Astrocyte (in vitro differentiated cells and primary cell): ENCODE results near the gene PPP1R26. TPM values are rescaled to one million over a fixed set of nuclear protein-coding genes. Genes with fewer than 3 reads are reported as not detected.

Experiments used
- DNase-seq: peaks from one replicate; pipeline ENCODE4 v3.0.0-alpha.2; 2010; ENCODE audit warnings: low read depth
- FAIRE-seq: peaks from 2 replicates; lab custom pipeline; 2011; peaks lifted over from hg19 to GRCh38; lab: Jason Lieb, UNC
- H2AFZ ChIP-seq: 2 replicates; pipeline ENCODE4 v1.6.0; 2012; ENCODE audit warnings: low read depth, low read length, inconsistent platforms
- H3K27ac ChIP-seq: 2 replicates; pipeline ENCODE4 v1.5.1; 2011; ENCODE audit warnings: low read depth, low read length, inconsistent platforms
- H3K27me3 ChIP-seq: 2 replicates; pipeline ENCODE4 v1.6.0; 2011; ENCODE audit warnings: low read length, inconsistent platforms; ENCODE audit not compliant: insufficient read depth
- H3K36me3 ChIP-seq: 2 replicates; pipeline ENCODE4 v1.5.1; 2011; ENCODE audit warnings: low read length, inconsistent platforms; ENCODE audit not compliant: insufficient read depth
- H3K4me1 ChIP-seq: 2 replicates; pipeline ENCODE4 v1.5.1; 2011; ENCODE audit warnings: low read length, inconsistent platforms; ENCODE audit not compliant: insufficient read depth
- H3K4me2 ChIP-seq: 2 replicates; pipeline ENCODE4 v1.6.0; 2012; ENCODE audit warnings: low read length, inconsistent platforms
- H3K4me3 ChIP-seq: 2 replicates; pipeline ENCODE4 v1.5.1; 2011; ENCODE audit warnings: low read depth, mild to moderate bottlenecking, low read length, inconsistent platforms; ENCODE audit not compliant: insufficient read depth
- H3K79me2 ChIP-seq: 2 replicates; pipeline ENCODE4 v1.6.0; 2012; ENCODE audit warnings: mild to moderate bottlenecking, low read length, inconsistent platforms; ENCODE audit not compliant: insufficient read depth
- H3K9ac ChIP-seq: 2 replicates; pipeline ENCODE4 v1.6.0; 2012; ENCODE audit warnings: mild to moderate bottlenecking, low read length, inconsistent platforms
- H3K9me3 ChIP-seq: 2 replicates; pipeline ENCODE4 v1.5.1; 2012; ENCODE audit warnings: low read depth, mild to moderate bottlenecking, low read length, inconsistent platforms; ENCODE audit not compliant: insufficient read depth
- H4K20me1 ChIP-seq: 2 replicates; pipeline ENCODE4 v1.6.0; 2012; ENCODE audit warnings: low read length, inconsistent platforms; ENCODE audit not compliant: insufficient read depth
- H3K27ac Mint-ChIP-seq: one replicate; pipeline ENCODE4 v1.8.0; 2021; ENCODE audit warnings: mild to moderate bottlenecking, mixed read lengths; ENCODE audit not compliant: unreplicated experiment
- H3K27me3 Mint-ChIP-seq: one replicate; pipeline ENCODE4 v1.8.0; 2021; ENCODE audit warnings: low read depth, mixed read lengths; ENCODE audit not compliant: unreplicated experiment
- H3K36me3 Mint-ChIP-seq: one replicate; pipeline ENCODE4 v1.8.0; 2021; ENCODE audit warnings: low read depth, mixed read lengths; ENCODE audit not compliant: unreplicated experiment
- H3K4me1 Mint-ChIP-seq: one replicate; pipeline ENCODE4 v1.8.0; 2021; ENCODE audit warnings: low read depth, mixed read lengths; ENCODE audit not compliant: unreplicated experiment
- H3K4me3 Mint-ChIP-seq: one replicate; pipeline ENCODE4 v1.8.0; 2021; ENCODE audit warnings: mild to moderate bottlenecking, moderate library complexity, mixed read lengths; ENCODE audit not compliant: unreplicated experiment
- H3K9me3 Mint-ChIP-seq: one replicate; pipeline ENCODE4 v1.8.0; 2021; ENCODE audit warnings: mild to moderate bottlenecking, mixed read lengths; ENCODE audit not compliant: unreplicated experiment
- CTCF ChIP-seq: IDR thresholded peaks from 2 replicates; pipeline ENCODE4 v1.5.1; 2011; ENCODE audit warnings: low read depth, mild to moderate bottlenecking, inconsistent platforms, low read length, moderate library complexity; ENCODE audit not compliant: insufficient read depth
- EZH2 ChIP-seq: IDR thresholded peaks from 2 replicates; pipeline ENCODE4 v1.6.1; 2012; ENCODE audit warnings: mild to moderate bottlenecking, low read length, inconsistent platforms; ENCODE audit not compliant: insufficient read depth
- total RNA-seq: library from RNA; stranded (reverse); gene quantifications from 2 replicates; pipeline ENCODE4 v1.2.1, GENCODE V29; 2021

The PPP1R26 gene
- total RNA-seq, 1 donor from 2014 or later = 10.6 TPM

DNA sequence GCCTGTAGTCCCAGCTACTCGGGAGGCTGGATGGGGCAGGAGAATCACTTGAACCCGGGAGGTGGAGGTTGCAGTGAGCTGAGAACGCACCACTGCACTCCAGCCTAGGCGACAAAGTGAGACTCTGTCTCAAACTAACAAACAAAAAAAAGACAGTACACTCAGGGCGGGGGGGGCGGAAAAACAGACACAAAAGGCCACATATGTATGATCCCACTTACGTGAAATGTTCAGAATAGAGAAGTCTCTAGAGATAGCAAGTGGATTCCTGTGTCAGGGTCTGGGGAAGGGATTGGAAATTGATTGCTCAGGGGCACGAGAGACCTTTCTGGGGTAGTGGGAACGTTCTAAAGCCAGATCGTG, 32.6 kb downstream of the PPP1R26 start:
- DNase-seq (no peak), FAIRE-seq (no peak)
- Histone ChIP-seq H3K4me3 (no peak overlapping the region), H3K27ac (no peak overlapping the region), H3K4me1 (no peaks in the 10 kb centered on the region), H3K9ac (no peak overlapping the region), H4K20me1 (no peaks in the 10 kb centered on the region), H3K4me2 (no peak overlapping the region), H3K36me3 (no peaks in the 10 kb centered on the region), H3K79me2 (no peaks in the 10 kb centered on the region), H2AFZ (no peak overlapping the region), H3K9me3 (no peaks in the 10 kb centered on the region), H3K27me3 (no peaks in the 10 kb centered on the region)
- H3K36me3 Mint-ChIP-seq = peaks cover 2% of the 10 kb centered on the region
- H3K27ac Mint-ChIP-seq = no peak overlapping the region
- H3K9me3 Mint-ChIP-seq = peaks cover 10% of the 10 kb centered on the region
- H3K4me1 Mint-ChIP-seq = no peaks in the 10 kb centered on the region
- no peak for TF ChIP-seq CTCF
- no peak for TF ChIP-seq EZH2
- no peak overlapping the region for H3K4me3 Mint-ChIP-seq
- H3K27me3 Mint-ChIP-seq = no peaks in the 10 kb centered on the region

- FAIRE-seq = no peak
- H3K36me3 Mint-ChIP-seq = peaks cover 2% of the 10 kb centered on the region
Observed at GRCh38 chr9:135512904-135513303, 33.3 kb downstream of the PPP1R26 start.

More at GRCh38 chr9:135512904-135513303, 33.3 kb downstream of the PPP1R26 start:
- Histone ChIP-seq H3K27me3 (no peaks in the 10 kb centered on the region), H3K27ac (no peak overlapping the region), H3K36me3 (no peaks in the 10 kb centered on the region), H3K4me3 (no peak overlapping the region), H2AFZ (no peak overlapping the region), H3K4me1 (no peaks in the 10 kb centered on the region), H4K20me1 (no peaks in the 10 kb centered on the region), H3K4me2 (no peak overlapping the region), H3K79me2 (no peaks in the 10 kb centered on the region), H3K9me3 (no peaks in the 10 kb centered on the region), H3K9ac (no peak overlapping the region)
- TF ChIP-seq CTCF (no peak), EZH2 (no peak)
- Mint-ChIP-seq H3K27ac (no peak overlapping the region), H3K27me3 (peaks cover 1% of the 10 kb centered on the region), H3K4me3 (no peak overlapping the region), H3K4me1 (no peaks in the 10 kb centered on the region), H3K9me3 (peaks cover 10% of the 10 kb centered on the region)
- DNase-seq = peak; percentile 19
